HG03354 (cell line): Measurements from ENCODE around the gene DCT.

Experiments
- ATAC-seq: cut with Tn5 transposase; IDR thresholded peaks from one replicate; pipeline ENCODE4 v1.9.1; 2021; ENCODE audit warnings: mild to moderate bottlenecking; ENCODE audit not compliant: unreplicated experiment, poor library complexity, severe bottlenecking

DCT gene

DNA sequence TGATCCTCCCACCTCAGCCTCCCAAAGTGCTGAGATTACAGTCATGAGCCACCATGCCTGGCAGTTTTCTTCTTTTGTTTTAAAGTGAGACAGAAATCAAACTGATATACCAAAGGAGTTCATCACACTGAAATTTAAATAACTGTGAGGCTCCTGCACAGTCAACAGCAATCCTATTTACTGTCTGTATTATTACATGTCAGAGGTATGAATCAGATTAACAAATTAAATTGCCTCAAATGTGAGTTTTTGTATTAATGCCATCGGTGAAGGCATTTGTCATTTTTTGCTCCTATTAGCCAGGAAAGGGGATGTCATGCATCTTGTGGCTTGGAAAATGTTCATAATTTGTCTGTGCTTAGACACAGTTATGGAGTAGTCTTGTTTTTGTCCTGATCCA lies 20.4 kb downstream of the DCT start:
- ATAC-seq: no peak

DNA sequence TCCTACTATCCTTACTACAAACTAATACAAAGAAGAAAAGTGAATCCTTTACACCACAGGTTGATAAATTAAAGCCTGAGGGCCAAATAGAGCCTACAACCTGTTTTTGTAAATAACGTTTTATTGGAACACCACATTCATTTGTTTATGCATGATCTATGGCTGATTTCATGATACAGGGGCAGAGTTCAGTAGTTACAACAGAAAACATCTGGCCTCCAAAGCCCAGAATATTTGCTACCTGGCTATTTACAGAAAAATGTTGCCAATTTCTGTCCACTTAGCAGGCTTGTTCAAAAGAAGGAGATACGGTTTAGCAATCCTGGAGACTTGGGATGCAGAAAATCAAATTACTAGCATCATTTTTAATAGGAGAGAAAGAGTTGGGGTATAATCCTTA lies 24.1 kb downstream of the DCT start:
- ATAC-seq: no peak

DNA sequence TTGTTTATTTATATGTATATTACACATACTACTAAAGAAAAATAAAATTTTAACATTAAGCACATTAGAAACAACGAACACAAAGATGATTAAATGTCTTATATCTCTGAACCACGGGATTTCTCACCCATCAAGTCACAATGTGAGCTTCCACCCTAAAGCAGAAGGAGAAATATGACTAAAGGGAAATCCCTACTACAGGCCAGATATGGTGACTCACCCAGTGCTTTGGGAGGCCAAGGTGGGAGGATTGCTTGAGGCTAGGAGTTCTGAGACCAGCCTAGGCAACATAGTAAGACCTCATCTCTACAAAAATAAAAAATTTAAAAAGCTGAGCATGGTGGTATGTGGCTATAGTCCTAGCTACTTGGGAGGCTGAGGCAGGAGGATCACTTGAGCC lies 24.6 kb downstream of the DCT start:
- no peak for ATAC-seq

DNA sequence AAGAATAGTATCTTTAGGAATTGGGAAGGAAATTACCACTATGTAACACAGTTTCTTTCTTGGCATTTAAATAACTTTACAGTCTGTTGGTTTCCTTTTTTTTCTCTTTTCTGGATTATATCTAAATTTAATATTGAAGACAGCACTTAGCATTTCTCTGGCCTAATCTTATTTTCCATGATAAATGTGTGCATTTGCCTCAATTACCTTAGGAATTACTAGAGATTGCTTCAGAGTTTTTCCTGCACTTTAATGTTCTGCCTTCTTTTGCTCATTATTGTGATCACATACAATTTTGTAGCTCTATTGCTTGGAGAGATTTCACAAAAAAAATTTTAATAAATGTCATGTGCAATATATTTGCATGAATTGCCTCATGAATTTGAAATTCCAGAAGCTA lies 25.1 kb downstream of the DCT start:
- no peak for ATAC-seq

DNA sequence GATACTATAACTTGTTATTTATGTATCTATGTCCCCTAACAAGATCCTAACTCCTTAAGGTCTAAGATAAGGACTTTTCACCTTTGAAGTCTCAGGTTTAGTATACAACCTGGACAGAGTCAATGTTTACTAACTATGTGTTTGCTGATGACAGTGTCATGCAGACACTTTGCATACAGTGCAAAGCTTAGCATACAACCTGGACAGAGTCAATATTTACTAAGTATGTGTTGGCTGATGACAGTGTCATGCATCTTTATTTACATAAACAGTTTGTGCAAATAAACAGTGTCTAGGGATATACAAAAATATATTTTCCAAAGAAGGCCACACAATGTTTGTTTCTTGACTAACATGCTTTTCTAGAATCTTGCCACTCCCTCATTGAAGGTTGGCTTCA lies 34.7 kb downstream of the DCT start:
- ATAC-seq: no peak

DNA sequence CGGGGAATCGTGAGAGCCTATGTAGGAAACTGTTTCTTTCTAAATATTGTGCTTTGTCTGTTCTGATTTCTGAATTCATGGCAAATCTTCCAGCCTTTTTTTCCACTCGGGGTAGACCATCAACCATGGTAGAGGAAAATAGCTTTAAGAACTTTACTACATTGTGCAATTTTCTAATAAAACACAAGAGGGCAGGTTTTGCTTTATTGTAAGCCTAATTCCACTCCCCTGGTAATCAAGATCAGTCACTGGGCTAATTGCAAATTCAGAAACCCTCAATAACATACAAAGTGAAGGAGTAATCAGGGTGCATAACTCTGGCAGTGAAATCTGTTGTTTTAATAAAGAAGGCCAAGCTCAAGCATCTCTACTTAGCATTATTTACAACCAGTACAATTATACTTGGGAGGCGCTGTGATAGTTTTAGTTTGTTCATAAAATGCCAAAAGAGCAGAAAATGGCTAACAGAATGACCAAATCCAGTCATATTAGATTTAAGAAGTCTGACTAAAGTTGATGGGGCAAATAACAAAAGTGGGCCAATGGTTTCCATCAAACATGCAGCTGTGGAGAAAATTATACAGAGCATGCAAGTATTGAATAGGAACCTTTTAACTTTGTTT lies 43.8 kb downstream of the DCT start:
- ATAC-seq: peak; percentile 62

DNA sequence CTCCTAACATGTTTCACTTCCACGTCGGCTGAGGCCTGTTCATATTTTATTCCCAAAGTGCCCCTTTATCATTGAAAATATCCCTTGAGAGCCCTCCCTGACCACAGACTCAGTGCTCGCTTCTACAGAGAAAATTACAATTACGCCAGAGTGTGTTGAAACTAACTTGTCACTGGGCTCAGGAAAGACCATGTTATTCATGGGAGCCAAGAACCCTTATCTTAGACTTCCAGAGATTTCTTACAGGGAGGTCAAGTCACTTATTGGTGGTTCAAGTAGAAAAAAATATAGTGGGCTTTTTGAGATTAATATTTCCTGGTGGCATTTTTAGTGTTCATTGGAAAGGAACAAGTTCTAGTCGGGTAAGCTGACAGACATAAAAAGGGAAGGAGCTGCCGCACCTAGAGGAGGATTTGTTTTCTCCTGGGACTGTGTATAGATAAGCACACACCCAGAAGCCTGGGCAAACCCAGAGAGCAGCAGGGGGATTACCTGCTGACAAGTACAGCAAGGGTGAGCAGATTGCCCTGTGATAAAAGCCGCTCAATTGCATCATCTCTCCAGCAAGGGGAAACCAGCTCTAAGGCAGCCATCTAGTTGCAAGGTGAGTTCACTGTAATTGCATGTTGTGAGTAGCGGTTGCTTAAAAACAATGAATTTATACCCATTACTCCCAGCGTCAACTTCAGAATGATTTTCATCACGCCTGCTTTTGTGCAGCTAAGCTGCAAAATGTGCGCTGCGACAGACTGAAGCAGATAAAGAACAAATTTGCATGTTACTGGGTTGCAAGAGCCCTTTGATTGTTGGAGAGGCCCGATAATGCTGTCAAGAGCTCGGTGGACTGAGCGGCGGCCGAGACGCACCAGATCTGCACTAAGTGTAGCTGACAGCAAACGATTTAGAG lies 46.2 kb downstream of the DCT start:
- ATAC-seq: peak; percentile 58

DNA sequence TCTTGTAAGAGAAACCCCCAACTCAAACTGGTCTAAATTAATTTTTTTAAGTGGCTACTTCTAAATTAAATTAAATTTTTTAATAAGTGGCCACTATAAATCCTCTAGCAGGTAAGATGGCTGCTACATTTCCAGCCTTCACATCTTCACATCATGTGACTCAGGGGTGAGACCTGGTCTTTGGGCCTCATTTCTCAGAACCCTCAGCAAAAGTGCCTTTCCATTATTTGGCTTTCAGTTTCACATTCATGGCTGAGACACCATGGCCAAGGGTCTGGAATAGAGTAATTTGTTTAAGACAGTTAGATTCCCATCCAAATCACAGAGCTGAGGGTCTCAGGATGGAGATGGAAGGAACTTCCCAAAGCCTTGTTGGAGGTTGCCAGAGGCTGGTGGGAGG lies 47.5 kb downstream of the DCT start:
- no peak for ATAC-seq

DNA sequence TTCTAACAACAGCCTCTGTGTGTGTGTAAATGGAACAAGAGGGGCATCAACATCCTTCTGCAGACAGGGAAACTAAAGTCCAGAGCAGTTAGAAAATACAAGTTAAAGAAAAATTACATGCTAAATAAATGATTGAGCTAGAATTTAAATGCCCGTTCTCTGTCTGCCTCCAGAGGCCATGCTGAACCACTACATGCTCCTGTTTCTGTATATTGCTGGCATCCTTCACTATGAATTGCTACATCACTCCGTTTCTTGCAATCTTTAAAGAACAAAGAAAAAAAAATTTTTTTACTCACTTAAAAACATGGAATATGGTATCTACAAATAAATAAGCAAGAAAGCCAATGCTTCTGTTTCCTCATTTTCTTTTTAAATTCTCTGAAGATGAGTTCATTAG lies 47.9 kb downstream of the DCT start:
- no peak for ATAC-seq

DNA sequence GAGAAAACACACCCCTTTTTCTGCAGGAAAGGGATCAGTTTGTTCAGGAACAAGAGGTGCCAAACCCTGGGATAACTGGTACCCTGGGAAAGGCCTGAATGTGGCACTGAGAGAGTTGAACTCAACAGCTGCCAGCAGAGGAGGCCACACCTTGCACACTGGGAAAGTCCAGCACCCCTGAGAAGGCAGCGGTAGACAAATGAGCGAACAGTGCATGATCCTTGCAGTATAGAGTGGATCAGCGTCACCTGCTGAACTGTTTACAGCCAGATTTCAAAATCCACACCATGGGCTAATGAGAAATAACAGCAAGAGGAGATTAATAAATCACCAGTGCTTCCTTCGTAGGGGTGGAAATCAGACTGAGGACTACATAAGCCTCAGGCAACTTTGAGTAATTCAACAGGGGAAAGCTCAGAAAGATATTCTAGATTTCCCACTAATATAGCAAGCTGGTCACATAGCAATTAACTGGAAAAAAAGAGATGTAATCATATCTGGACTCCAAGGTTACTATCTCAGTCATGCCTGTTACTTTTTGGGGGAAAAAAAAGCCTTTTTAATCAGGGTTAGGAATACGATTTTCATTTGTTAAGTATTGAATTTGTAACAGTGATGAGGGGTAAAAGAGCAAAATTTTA lies 52.0 kb downstream of the DCT start:
- no peak for ATAC-seq

DNA sequence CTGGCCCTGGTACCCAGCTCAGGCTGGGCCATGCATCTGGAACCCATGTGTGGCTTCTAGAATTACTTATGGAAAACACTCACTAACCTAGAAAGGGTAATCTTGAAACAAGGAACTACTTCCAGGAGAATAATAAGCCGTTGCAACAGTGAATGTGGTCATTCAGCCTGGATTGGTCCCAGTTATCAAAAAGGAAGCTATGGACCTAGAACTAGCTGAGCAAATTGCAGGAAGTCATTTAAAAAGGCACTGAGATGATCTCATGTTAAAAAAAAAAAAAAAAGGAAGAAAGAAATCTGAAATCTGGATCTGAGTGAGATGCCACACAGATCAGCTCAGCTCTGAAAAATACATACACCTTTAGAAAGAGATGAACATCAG lies 59.6 kb downstream of the DCT start:
- no peak for ATAC-seq

DNA sequence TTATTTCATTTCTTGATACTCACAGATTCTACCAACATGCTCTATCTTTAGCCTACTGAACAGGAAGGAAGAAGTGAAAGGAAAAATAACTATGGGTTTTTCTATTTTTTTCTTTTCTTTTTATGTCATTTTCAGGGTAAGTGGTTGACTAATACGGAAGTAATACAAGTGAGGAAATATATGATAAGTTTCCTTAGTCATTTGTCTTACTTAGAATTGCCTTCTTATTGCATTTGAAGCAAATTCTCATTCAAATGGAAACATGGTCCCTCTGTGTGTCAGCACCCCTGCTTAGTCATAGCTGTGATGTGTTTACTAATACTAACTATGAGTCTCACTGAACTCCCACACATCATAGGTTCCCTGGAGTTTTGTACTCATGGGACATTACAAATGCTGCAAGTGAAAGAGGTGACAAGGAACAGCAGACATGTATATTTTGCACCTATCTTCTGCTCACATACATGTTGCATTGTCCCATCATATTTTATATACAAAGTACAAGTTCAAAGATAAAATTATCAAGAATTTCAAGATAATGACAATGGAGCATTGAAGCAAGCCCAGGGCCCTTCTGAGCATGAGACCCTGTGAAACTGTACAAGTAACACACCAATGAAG lies 60.1 kb downstream of the DCT start:
- peak; percentile 68 for ATAC-seq

DNA sequence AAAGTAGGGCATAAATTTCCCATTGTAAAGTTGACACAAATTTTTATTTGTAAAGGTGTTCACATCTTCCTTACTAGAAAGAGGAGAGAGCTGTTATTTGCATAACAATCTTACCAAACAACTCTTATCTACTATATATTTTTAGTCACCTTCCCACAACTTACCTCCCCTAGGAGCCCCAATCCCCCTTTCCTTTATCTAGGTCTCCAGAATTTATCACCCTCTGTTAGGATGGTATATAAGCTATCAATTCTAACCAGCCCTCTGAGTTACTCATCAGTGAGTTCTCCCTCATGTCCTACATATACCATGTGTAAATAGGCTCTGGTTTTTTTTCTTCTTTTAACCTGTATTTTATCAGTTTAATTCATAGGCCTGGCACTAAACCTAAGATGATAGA lies 62.2 kb downstream of the DCT start:
- ATAC-seq: no peak

DNA sequence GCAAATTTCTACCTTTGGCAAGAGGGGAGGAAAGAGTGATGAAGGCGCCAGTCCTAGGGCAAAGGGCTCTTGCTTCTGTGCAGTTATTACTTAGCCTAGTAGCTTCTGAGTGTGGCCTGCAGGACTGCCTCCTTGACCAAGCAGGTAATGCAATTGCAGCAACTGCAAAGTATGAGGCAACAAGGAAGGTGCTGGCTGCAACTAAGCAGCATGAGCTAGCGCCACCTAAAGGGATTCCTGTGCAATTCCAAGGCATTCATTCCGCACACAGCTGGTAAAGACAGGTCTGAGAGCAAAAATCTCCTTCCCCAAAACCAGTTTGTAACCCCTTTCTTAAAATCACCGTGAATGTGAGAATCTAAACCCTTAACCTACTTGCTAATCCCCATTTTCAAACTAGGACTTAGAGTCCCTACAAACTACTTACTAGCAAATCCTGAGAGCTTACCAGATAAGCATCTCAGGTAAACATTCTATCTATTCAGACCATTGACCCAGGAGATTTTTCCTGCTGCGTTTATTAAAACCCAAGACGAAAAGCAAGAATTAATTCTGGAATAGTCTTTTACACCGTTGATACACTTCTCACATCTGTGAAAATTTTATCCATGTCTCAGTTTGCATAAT lies 62.9 kb downstream of the DCT start:
- ATAC-seq: no peak

DNA sequence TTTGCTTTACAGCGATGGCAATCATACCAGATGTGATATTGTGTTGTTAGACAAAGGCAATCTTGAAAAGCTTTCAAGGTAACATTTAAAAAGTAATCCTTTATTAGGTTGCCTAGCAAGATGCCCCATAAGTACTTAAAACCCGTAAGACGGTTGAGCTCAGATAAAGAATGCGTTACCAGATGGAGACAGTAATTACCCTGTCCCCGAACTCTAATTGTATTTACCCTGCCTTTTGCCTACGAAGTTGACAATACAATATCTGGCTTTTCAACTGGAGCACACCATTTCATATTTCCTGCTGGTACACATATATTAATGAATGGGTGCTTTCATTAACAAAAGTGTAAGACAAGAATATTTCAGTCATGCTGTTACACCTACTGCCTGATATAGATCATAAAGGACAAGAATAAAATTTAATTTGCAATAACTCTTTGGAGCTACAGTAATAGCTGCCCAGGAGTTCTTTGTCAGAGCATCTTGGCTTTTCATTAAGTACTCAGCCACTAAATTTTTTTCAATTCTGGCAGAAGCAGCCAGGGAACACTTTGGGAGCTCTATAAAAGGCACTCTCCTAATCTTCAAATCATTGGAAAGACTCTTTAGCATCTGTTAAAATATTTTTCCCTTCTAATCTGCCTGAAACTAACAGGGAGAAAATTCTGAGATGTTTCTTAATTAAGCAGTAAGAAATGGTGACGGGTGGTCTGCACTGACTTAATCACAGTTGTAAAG lies 63.8 kb downstream of the DCT start:
- ATAC-seq: no peak

DNA sequence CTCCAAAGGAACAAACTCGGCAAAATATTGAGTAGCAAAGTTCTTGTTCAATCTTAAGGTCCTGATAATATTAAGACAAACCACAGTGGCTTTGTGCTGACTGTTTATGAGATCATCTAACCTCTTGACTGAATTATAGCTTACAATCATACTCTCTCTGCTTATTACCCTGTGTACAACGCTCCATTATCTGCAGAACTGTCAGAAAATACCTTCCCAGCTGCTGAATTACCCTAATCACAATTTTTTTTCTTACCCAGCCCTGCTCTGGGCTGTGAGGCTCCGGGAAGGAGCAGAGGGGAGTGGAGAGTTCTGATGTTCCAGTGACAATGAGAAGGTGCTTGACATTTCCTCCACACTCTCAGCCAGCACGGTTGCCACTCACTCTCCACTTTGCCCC lies 64.8 kb downstream of the DCT start:
- no peak for ATAC-seq

DNA sequence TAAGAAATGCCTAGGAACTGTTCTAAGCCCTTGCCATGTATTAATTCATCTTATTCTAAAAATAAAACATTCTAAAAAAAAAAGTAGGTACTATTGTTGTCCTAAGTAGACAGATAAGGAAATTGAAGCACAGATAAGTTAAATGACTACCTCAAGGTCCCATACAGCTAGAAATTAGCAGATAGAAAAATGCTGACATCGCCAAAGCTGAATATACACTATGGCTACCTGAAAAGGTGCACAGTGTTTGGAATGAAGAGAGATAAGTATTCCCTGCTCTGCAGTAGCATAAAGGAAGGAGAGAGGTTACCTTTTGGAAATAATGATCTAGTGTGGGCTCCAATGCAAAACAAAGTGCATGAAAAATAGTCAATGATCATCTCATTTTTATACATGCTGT lies 65.3 kb downstream of the DCT start:
- ATAC-seq: no peak

DNA sequence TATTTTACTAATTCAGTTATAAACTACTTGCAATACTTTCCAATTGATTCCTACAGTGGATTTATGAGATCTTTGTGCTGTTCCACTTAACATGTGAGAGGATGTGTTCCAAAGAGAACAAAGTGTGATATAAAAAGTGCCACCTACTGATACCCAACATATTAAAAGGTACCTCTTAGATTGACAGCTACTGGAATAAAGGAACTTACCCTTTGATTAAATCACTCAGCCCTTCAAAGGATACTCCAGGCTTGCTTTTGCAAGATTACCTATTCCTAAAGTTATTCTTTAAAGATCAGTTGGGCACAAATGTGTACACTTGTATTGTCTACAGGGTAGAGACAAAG lies 65.9 kb downstream of the DCT start:
- no peak for ATAC-seq

DNA sequence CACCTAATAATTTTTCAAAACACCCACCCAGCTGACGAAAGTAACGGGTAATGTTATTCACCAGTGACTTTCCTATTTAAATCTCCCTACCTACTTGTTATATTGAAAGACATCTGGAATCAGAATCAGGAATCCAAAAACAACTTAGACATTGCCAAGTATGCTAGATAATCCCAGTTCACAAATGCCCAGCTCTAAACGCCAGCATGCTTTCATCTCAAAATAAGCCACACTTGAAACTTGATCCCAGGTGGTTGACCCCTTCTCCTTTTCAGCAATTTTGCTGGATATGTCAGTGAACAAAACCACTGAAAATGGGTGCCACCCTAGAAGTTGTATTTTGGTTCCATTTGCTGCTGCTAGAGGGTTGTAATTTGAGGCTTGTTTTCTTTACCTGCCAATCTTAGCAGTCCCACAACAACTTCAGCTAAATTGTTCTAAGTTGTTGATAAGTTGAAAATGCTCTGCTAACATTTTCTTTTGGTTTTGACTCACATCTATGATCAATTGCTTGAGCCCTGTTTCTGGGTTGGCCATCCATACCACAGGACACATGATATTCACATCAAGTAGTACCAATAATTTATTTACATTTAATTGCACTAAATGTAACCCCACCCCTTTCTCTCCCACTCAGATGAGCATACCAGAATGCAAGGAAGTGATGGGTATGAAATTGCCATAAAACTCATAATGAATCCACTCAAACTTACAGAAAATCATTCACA lies 66.4 kb downstream of the DCT start:
- no peak for ATAC-seq
